ENCODE data around the gene ABHD17A.

DNA sequence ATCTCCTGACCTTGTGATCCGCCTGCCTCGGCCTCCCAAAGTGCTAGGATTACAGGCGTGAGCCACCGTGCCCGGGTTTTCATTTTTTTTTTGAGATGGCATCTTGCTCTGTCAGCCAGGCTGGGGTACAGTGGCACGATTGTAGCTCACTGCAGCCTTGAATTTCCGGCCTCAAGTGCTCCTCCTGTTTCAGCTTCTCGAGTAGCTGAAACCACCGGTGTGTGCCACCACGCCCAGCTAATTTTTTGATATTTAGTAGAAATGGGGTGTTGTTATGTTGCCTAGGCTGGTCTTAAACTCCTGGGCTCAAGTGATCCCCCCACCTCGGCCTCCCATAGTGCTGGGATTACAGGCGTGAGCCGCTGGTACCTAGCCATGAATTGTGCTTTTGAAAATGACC is 25.8 kb upstream of the ABHD17A start:
- TF ChIP-seq, protein P1, sequence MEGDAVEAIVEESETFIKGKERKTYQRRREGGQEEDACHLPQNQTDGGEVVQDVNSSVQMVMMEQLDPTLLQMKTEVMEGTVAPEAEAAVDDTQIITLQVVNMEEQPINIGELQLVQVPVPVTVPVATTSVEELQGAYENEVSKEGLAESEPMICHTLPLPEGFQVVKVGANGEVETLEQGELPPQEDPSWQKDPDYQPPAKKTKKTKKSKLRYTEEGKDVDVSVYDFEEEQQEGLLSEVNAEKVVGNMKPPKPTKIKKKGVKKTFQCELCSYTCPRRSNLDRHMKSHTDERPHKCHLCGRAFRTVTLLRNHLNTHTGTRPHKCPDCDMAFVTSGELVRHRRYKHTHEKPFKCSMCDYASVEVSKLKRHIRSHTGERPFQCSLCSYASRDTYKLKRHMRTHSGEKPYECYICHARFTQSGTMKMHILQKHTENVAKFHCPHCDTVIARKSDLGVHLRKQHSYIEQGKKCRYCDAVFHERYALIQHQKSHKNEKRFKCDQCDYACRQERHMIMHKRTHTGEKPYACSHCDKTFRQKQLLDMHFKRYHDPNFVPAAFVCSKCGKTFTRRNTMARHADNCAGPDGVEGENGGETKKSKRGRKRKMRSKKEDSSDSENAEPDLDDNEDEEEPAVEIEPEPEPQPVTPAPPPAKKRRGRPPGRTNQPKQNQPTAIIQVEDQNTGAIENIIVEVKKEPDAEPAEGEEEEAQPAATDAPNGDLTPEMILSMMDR (IDR thresholded peaks at IDR 0.05; ENCODE audit: low read length), result no peak
- no peak for TF ChIP-seq EZH2 (optimal IDR thresholded peaks at IDR 0.05; ENCODE audit: low read depth, low read length)
- TF ChIP-seq EZH2phosphoT487 (IDR thresholded peaks at IDR 0.05; ENCODE audit: low read length), result no peak
